ENCODE results near the gene GLIS1. TPM values are rescaled to one million over a fixed set of nuclear protein-coding genes. Genes with fewer than 3 reads are reported as not detected.
A peak's percentile ranks its signal among the peaks of the same experiment; 100 is the strongest.

The GLIS1 gene
- total RNA-seq, 1 donor from 2014 or later = 0.16 TPM

GRCh38 chr1:53549781-53550180, 189.2 kb downstream of the GLIS1 start:
- intact Hi-C loops (cut with micrococcal nuclease) = no loop called here
- TF ChIP-seq CTCF (IDR thresholded peaks at IDR 0.05; ENCODE audit: borderline replicate concordance) = no peak
- no peak overlapping the region for H3K4me3 ChIP-seq
- no peaks in the 10 kb centered on the region for H3K36me3 ChIP-seq
- H3K27me3 ChIP-seq (ENCODE audit: low read depth) = peaks cover 75% of the 10 kb centered on the region
- peak; percentile 5 for DNase-seq
- no peaks in the 10 kb centered on the region for H3K4me1 ChIP-seq
- no peaks in the 10 kb centered on the region for H3K9me3 ChIP-seq (replicated peaks)
- no peak overlapping the region for H3K27ac ChIP-seq (replicated peaks)

GRCh38 chr1:53549287-53549686, 189.7 kb downstream of the GLIS1 start:
- no peaks in the 10 kb centered on the region for H3K9me3 ChIP-seq (replicated peaks)
- H3K4me1 ChIP-seq = no peaks in the 10 kb centered on the region
- H3K4me3 ChIP-seq = no peak overlapping the region
- no peak for DNase-seq
- no peaks in the 10 kb centered on the region for H3K36me3 ChIP-seq
- H3K27ac ChIP-seq (replicated peaks) = no peak overlapping the region
- H3K27me3 ChIP-seq (ENCODE audit: low read depth) = peaks cover 75% of the 10 kb centered on the region
- intact Hi-C loops (cut with micrococcal nuclease) = no loop called here
- no peak for TF ChIP-seq CTCF (IDR thresholded peaks at IDR 0.05; ENCODE audit: borderline replicate concordance)

- no peak for TF ChIP-seq CTCF (IDR thresholded peaks at IDR 0.05; ENCODE audit: borderline replicate concordance)
- H3K36me3 ChIP-seq = no peaks in the 10 kb centered on the region
- no peak overlapping the region for H3K4me3 ChIP-seq
- no peak for DNase-seq
- H3K9me3 ChIP-seq (replicated peaks) = no peaks in the 10 kb centered on the region
- H3K4me1 ChIP-seq = no peaks in the 10 kb centered on the region
- peaks cover 75% of the 10 kb centered on the region for H3K27me3 ChIP-seq (ENCODE audit: low read depth)
- intact Hi-C loops (cut with micrococcal nuclease) = no loop called here
- H3K27ac ChIP-seq (replicated peaks) = no peak overlapping the region
Measured at GRCh38 chr1:53548031-53548491, 190.9 kb downstream of the GLIS1 start.

GRCh38 chr1:53547231-53547790, 191.7 kb downstream of the GLIS1 start:
- no peak for DNase-seq
- Histone ChIP-seq H3K4me1 (no peaks in the 10 kb centered on the region), H3K9me3 (replicated peaks) (no peaks in the 10 kb centered on the region), H3K27ac (replicated peaks) (no peak overlapping the region), H3K27me3 (ENCODE audit: low read depth) (peaks cover 75% of the 10 kb centered on the region), H3K4me3 (no peak overlapping the region), H3K36me3 (no peaks in the 10 kb centered on the region)
- no peak for TF ChIP-seq CTCF (IDR thresholded peaks at IDR 0.05; ENCODE audit: borderline replicate concordance)
- intact Hi-C loops (cut with micrococcal nuclease) = no loop called here

- peak; percentile 2 for DNase-seq
- Histone ChIP-seq H3K27me3 (ENCODE audit: low read depth) (peaks cover 76% of the 10 kb centered on the region), H3K4me3 (no peak overlapping the region), H3K9me3 (replicated peaks) (no peaks in the 10 kb centered on the region), H3K27ac (replicated peaks) (no peak overlapping the region), H3K36me3 (no peaks in the 10 kb centered on the region), H3K4me1 (no peaks in the 10 kb centered on the region)
- intact Hi-C loops (cut with micrococcal nuclease) = no loop called here
- TF ChIP-seq CTCF (IDR thresholded peaks at IDR 0.05; ENCODE audit: borderline replicate concordance) = no peak
Measured at GRCh38 chr1:53546409-53547155, 192.4 kb downstream of the GLIS1 start.
